Limb (tissue), 2 donors: ENCODE results near the gene CAPN13.

Experiments used
- DNase-seq, 2 donors: peaks; one replicate each; pipeline ENCODE4 v3.0.0-alpha.2; 2016; ENCODE audit errors: extremely low spot score in 2 of 2

Gene CAPN13

DNA sequence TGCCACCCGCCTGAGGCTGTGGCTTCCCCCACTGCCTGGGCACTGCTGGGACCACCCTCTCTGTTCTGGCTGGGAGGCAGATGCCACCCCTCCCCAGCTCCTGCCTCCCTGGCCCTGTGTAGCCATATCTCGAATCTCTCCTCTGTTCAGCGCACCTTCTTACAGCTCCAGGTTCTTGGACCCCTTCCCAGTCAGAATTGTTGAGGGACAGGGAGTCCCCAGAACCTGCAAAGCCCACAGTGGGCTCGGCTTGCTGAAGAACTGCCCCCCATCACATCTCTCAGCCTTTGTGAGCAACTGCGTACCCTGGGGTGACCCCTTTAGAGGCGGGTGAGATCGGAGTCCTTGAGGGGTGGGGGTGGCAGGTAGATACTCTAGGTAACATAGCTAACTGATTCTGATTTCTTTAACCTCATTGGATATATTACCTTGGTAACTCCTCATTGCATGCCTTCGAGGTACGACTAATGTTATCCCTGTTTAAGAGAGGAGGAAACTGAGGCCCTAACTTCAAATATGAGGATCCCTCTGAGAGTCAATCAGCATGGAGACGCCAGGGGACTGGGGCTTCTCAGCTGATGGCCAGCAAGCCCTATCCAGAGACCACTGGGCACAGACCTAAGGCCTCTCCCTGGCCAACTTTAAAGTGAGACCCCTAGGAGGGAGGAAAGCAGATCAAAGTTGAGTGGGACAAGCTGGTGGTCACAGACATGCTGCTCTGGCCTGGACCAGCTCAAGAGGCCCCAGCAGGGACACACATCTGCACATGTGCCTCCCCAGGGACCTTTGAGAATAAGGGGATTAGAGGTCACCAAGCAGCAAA is 101.3 kb downstream of the CAPN13 start:
- peak in 1 of 2 donors; percentile 22 for DNase-seq

DNA sequence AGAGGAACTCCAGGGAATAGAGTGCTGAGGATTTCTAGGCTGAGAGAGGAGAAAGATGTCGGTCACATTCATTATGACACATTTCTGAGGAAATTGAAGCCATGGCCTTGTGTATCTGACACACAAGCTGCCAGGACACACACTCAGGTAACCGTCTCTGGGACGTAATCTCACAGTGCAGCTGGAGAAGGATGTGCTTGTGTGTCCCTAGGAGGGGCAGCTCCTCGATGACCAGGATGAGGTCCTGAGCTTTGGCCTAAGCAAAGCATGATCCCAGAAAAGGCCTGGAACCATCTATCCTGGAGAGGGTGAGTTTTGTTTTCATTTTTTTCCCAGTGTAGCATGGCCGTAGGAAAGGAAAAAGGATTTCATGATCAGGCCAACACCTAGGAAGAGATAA is 102.2 kb downstream of the CAPN13 start:
- DNase-seq, result peak in 1 of 2 donors; percentile 8

DNA sequence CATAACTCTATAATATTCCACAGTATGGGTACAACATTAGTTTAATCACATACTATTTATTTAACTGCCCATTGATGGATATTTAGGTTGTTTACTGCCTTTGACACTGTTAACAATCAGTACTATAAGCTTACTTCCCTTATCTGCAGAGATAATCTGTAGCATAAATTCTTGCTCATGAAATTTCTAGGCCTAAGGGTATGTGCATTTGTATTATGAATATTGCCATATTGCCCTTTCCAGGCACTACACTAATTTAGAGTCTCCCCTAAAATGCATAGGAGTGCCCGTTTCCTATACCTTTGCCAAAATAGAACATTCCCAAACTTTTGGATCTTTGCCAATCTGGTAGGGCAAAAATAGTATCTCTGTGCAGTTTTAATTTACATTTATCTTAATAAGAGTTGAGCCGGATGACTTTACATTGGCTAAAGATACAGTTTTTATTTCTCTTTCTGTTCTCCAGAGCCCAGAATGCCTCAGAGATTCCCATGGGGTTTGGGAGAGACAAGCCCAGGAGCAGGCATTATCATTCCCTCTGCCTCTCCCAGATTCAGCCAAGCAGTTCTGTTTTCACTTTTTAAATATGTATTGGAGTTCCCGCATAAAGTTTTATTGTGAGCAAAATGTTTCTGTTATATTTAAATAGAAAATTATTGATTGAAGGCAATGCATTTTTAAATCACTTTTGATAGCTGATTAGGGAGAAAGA is 102.8 kb downstream of the CAPN13 start:
- DNase-seq, result no peak

DNA sequence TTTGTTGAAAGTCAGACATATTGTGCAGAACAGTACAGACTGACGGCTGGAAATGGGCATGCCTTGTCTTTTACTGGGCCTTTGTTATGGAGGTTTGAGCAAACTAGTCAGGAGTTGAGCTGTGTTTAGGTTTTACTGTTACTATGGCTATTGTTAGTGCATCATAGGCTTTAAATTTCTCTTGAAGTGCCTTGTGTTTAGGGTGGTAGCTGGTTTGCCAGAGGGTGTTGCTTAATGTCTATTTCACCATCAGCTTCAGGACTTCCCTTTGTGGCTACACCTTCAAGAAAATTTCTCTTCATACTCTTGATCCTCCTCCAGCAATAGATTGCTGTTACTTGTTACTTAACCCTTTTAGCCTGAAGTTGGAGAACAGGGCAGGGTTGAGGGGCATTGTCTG is 104.6 kb downstream of the CAPN13 start:
- DNase-seq, result no peak

DNA sequence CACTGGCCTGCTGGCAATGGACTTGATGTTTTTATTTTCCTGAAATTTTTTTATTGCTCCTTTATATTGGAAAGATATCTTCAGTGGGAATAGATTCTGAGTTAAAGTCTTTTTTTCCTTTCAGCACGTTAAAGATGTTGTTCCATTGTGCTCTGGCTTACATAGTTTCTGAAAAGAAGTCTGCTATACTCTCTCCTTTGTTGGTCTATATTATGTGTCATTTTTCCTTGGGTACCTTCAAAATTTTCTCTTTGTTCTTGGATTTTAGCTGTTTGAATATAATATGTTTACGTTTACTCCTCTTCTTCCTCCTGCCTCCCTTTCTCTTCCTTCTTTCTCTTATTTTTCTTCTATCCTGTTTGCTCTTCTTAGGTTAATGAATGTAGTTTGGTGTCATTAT is 105.5 kb downstream of the CAPN13 start:
- no peak for DNase-seq

DNA sequence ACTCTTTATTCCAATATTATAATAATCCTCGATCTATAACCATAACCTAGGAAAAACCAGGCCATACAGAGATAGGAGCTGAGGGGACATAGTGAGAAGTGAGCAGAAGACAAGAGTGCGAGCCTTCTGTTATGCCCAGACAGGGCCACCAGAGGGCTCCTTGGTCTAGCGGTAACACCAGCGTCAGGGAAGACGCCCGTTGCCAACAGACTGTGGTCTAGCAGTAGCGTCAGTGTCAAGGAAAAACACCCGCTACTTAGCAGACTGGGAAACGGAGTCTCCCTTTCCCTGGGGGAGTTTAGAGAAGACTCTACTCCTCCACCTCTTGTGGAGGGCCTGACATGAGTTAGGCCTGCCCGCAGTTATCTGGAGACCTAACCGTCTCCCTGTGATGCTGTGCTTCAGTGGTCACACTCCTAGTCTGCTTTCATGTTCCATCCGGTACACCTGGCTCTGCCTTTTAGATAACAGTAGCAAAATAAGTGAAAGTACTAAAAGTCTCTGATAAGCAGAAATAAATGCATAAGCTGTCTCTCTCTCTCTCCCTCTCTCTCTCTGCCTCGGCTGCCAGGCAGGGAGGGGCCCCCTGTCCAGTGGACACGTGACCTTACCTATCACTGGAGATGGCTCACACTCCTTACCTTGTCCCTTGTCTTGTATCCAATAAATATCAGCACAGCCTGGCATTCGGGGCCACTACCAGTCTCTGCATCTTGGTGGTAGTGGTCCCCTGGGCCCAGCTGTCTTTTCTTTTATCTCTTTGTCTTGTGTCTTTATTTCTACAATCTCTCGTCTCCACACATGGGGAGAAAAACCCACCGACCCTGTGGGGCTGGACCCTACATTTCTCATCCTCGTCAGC is 109.8 kb downstream of the CAPN13 start:
- DNase-seq, result peak in 1 of 2 donors; percentile 11

DNA sequence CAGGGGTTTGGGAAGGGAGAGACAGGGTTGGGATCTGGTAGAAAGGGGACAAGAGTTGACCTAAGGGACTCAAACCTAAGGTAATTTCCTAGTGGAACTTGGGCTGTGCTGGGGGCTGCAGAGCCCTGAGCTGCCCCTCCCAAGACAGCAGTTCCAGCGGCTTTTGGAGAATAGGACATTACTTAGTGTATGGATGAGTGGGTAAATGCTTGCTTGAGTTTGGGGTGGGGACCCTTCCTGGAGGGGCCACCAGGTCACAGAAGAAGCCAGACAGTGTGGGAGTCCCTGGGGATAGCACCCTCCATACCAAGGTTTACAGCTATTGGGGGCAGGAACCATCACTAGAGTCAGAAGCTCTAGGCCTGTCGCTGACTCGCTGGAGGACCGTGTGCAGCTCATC is 111.5 kb downstream of the CAPN13 start:
- peak in 1 of 2 donors; percentile 4 for DNase-seq

DNA sequence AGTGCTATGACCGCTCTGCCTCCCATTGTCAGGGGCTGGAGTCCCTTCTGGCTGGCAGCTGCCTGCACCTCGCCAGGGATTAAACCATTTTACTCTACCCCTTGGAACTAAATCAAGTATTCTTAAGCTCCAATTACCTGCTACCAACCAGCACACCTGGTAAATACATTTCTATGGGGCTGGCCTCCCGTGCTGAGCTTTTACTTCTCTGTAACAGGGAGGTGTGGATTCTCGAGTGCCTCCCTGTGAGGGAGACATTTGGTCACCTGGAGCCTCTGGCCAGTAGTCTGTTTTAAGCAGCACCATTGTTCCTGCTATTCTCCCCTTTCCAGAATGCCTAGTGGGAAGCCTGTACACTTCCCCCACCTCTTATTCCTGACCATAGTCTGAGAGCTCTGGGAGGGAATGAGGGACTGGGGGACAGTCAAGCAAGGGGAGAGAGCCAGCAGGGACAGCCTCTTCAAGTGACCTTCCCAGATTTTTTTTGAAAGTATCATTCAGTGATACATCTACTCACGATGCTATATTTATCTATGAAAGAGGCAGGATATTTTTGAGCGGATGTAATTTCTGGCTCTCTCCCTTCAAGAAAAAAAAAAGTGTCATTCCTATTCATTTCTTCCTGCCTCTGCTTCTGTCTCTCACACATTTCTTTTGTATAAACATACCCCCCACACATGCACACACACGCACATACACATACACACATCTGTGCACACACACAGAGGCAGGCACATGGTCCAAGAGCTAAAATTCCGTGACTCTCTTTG is 112.8 kb downstream of the CAPN13 start:
- peak in 1 of 2 donors; percentile 17 for DNase-seq

DNA sequence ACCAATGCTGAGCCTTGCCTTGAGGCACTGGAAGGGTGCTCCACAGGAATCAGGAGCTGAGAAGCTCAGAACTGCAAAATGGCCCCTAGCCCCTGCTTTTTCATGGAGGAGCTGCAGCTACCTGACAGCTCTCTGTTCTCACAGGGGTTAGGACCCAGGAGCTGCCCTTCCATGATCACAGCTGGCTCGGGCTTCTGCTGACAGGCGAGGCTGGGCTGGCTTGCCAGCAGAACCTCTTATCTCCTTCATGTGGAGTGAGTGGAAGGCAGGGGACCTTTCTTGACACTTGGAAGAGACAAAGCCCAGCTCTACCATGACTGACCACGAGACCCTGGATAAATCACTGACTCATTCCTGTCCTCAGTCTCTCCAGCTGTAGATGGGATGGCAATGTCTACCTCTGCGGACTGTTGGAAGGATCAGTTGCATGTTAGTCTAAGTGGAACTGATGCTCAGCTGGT is 113.4 kb downstream of the CAPN13 start:
- peak in 1 of 2 donors; percentile 7 for DNase-seq

DNA sequence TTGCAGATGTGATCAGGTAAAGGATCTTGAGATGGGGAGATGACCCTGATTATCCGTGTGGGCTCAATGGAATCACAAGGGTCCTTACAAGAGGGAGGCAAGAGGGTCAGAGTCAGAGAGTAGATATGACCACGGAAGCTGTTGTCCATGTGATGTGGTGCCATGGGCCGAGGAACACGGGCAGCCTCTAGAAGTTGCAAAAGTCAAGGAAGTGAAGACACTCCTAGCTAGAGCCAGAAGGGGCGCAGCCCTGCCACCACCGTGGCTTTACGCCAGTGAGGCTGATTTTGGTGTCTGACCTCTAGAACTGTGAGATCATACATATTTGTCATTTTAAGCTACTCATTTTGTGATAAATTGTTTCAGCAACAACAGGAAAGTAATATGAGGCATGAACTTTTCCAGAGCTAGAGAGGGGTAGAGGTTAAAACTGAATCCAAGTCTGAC is 114.4 kb downstream of the CAPN13 start:
- peak in 1 of 2 donors; percentile 11 for DNase-seq

DNA sequence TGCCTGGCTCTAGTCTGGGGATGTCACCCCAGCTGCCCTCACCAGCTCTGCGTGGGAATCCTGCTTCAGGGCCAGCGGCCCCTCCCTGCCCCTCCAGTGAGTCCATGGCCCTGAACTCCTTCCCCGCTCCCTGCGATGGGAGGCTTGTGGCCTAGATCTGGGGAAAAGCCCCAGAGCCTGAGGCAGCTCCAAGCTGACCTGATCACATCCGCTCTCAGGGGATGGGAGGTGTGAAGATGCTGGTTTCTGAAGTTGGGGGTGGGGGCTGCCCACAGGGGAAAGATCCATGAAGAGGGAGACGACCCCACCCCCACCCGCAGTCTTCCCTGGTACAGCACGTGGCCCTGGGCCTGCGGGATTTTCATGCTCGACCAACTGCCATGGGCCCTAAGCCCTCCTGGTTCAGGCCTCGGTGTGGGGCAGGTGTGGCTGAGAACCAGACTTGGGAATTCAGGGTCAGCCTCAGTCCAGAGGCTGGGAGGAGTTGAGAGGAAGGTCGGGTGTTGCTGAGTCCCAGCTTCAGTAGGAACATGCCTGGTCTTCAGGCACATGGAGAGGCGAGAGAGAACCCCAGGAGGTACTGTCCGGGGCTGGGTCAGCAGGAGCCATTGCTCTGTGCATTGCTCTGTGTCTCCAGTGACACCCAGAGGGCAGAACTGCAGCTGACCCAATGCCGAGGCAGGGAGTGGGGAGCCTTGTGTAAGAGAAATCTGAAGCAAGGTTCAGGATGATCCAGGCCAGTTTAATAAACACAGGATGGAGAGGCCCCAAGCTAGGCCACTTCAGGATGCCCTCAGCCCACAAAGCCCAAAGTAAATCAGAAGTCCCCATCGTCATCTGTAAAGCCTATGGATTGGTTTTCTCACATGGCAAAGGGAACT is 115.1 kb downstream of the CAPN13 start:
- peak in 1 of 2 donors; percentile 23 for DNase-seq

DNA sequence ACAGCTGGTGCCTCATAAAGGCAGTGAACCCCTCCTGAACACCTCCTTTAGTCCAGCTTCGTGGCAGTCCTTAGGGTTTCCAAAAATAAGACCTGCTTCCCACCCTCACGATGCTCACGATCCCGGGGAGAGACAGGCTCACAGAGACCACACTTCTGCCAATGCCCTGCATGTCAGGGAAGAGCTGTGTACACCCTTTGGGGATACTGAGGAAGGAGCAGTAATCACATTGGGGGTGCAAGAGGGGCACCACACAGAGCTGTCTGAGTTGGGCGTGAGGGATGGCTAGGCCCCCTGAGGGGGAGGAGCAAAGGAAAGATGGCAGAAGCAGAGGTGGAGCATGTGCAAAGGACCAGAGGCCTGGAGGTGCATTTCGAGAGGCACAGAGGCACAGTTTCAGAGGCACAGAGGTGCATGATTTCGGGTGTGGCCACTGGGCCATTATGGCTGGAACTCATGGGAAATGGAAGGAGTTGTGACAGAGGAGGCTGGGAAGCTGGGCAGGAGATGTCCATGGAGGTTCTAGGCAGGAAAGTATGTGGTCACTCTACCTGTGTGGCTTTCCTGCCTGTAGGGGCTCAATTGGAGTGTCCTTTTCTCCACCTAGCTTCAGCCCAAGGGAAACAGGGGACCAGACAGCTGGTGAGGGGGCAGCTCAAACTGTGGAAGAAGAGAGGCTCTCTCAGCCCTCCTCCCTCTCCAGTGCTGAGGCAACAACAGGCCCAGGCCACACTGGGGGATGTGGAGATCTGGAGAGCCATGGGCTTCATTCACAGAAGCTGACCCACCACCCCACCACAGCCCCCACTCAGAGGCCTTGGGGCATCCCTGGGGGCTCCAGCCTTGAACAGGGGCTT is 115.9 kb downstream of the CAPN13 start:
- DNase-seq, result peak in 1 of 2 donors; percentile 19

DNA sequence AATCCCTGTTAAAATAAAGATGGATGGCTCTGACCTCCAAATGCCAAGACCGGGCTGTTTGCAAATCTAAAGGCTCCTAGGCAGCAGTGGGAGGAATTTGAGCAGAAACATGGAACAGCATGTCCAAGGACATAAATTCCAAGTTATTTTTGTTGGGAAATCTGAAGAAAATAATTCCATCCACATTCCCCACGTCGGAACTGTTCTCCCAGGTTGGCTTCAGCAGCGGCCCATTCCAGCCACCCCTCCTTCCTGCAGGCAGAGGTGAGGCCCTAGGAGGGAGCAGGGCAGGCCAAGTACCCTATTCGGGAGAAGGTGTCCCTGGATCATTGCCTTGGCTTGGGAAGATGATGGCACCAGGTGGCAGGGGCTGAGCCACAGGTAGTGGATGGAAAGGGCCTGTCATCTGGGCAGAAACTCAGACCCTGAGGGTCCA is 117.1 kb downstream of the CAPN13 start:
- DNase-seq, result no peak

DNA sequence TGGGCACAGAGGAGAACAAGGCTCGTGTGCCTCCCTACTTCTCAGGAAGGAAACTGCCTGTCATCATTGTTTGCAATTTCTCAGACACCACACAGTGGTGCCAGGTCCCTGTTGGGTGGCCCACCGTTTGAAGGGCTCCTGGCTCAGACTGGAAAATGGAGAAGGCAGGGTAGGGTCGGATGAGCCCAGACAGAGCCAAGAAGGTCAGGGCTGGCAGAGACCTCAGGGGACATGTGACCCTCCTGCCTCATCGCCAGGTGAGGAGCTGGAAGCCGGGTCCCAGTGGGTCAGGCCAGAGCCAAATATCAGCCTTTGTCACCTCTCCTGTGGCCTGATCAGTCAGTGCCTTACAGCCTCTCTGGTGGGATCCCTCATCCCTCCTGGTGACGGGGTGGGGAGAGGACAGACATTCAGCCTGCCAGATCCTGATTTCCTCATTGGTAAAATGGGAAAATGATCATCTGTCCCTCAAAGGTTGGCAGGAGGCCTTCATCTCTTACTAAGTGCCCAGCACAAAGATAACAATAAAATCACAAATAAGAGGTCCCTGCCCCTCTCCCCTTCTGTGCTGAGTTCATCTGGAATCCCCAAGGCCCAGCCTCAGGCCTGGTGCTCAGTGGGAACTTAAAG is 117.6 kb downstream of the CAPN13 start:
- no peak for DNase-seq

DNA sequence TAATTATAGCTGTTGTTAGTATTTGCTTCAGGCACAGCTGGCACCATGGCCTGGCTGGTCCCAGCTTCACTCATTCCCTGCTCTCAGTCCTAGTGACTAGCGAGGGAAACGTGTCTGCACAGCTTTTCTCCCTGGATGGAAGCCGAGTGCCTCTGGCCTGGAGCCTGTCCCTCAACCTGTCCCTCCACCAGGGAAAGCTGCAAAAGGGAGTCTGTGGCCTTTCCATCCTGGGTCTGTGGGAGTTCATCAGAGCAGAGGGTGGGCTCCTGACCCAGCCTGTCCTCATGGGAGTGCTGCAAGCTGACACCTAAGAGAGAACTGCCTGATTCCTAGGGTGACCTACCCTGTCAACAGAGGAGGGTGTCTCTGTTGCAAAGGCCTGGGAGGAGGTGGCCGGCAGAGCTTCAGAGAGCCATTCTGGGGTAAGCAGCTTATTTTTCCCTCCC is 118.3 kb downstream of the CAPN13 start:
- no peak for DNase-seq

DNA sequence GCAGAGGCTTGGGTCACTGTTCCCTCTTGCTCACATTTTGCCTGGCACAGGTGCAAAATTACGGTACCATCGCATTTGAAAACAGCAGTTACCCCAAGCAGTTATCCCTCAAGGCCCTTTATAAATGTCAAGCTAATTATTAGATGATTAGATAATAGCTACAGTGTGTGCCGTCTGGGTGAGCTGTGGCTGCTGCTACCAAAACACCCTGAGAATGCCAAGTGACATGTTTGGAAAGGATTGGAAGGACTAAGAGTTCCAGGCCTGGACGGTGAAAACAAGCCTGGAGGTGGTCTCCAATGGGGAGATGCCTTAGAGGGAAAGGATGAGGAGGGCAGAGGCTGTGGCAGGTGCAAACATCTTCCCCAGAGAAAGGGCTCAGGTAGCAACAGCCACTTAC is 120.6 kb downstream of the CAPN13 start:
- no peak for DNase-seq

DNA sequence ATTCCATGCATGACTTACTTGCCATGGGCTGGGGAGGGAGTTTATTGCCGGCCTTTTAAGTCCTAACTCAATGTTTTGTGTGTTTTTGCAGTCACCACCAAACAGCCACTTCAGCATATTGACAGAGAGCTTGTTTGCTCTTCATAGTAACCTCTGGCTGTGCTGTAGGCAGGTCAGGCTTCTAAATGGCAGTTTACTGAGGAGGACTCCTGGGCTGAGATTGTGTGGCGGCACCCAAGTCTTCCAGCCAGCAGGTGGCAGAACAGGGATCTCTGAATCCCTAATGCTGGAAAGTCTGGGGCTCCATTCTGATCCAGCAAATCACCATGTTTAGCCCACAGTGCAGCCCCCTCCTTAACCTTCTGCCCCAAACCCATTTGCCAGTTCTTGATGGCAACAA is 121.2 kb downstream of the CAPN13 start:
- no peak for DNase-seq

DNA sequence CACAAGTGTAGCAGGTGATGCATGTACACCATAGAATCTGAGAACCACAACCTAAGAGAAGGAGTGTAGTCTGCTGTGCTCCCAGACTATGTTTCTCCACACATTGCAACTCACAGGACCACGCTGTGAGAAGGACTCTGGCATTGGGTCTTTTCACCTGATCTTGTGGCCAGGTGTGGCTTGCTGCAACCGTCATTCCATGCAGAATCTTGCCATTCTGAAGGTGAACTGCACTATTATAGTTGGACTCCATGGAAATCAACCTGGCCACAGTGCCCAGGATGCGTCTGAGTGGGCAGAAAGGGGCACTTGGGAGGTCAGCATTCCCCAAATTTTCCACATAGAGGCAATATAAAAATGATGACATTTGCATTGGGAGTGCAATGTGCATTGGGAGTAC is 122.2 kb downstream of the CAPN13 start:
- no peak for DNase-seq
